Activated CD4-positive, CD25-positive, alpha-beta regulatory T cell treated with anti-CD3 and anti-CD28 coated beads, Interleukin-2, amount 50 U/mL, for 16 hours (primary cell): ENCODE measurements around the gene TRIP10.
"Not testable (repeated sequence)": the region's sequence is repeated elsewhere in the genome, so short reads cannot be mapped to it uniquely, and the experiment has no call there.

Experiments used
- DNase-seq: peaks from one replicate; pipeline ENCODE4 v3.0.0-alpha.2; 2020; ENCODE audit warnings: low read depth, low spot score

TRIP10 gene

DNA sequence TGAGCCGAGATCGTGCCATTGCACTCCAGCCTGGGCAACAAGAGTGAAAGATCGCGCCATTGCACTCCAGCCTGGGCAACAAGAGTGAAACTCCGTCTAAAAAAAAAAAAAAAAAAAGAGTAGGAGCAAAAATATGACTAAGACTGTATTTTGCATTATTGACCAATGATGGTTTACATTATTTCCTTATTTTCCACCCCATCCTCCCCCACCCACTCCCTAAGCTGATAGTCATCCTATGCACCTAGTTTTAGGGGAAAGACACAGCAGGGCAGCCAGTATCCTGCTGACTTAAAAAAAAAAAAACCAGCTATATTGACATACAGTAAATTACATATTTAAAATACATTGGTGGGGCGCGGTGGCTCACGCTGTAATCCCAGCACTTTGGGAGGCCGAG is 58.2 kb downstream of the TRIP10 start:
- DNase-seq = no peak

- not testable (repeated sequence) for DNase-seq
These were observed 60.8 kb downstream of the TRIP10 start for GRCh38 chr19:6800160-6800790.

DNA sequence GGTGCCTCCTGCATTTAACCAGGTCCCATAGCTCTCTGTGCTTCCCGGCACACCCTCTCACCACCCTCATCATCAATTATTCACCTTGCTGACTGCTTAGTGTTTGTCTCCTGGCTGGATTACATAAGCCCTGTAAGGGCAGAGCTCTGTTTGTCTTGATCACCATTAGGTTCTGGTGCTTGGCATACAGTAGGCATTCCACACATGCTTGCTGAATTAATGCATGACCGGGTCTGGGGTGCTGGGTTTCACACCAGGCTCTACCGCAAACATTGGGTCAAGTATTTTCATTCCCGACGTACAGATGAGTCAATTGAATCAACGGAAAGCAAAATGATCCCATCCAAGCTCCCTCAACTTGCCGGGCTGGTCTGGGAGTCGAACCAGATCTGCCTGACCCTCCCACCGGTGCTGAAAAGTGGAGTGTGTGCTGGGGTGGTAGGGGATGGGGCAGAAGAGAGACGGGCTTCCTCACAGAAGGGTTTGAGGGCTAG is 61.6 kb downstream of the TRIP10 start:
- DNase-seq = no peak
